ENCODE results near the gene NLRP3.
A peak's percentile ranks its signal among the peaks of the same experiment; 100 is the strongest.

The NLRP3 gene

GRCh38 chr1:247431643-247432042 lies 15.7 kb downstream of the NLRP3 start:
- no peak overlapping the region for H3K4me3 ChIP-seq (ENCODE audit: low read depth, low read length)
- no peaks in the 10 kb centered on the region for H3K9me3 ChIP-seq
- 0 out of 2 replicates have a peak, but pooled peaks have one; percentile 13 for TF ChIP-seq CTCF (IDR thresholded peaks at IDR 0.05; ENCODE audit: low read depth, low read length)
- no peaks in the 10 kb centered on the region for H3K4me1 ChIP-seq
- H3K27me3 ChIP-seq: peaks cover 30% of the 10 kb centered on the region
- no peaks in the 10 kb centered on the region for H3K36me3 ChIP-seq
- no peak for DNase-seq

GRCh38 chr1:247434005-247434404 lies 18.0 kb downstream of the NLRP3 start:
- Histone ChIP-seq H3K4me3 (ENCODE audit: low read depth, low read length) (no peak overlapping the region), H3K9me3 (no peaks in the 10 kb centered on the region), H3K4me1 (no peaks in the 10 kb centered on the region), H3K36me3 (no peaks in the 10 kb centered on the region), H3K27me3 (peaks cover 24% of the 10 kb centered on the region)
- TF ChIP-seq CTCF (IDR thresholded peaks at IDR 0.05; ENCODE audit: low read depth, low read length): no peak
- no peak for DNase-seq

GRCh38 chr1:247435030-247435758 lies 19.2 kb downstream of the NLRP3 start:
- Histone ChIP-seq H3K4me1 (no peaks in the 10 kb centered on the region), H3K27me3 (peaks cover 16% of the 10 kb centered on the region), H3K4me3 (ENCODE audit: low read depth, low read length) (no peak overlapping the region), H3K9me3 (no peaks in the 10 kb centered on the region), H3K36me3 (no peaks in the 10 kb centered on the region)
- no peak for DNase-seq
- TF ChIP-seq CTCF (IDR thresholded peaks at IDR 0.05; ENCODE audit: low read depth, low read length): no peak

GRCh38 chr1:247435759-247436147 lies 19.8 kb downstream of the NLRP3 start:
- Histone ChIP-seq H3K4me1 (no peaks in the 10 kb centered on the region), H3K9me3 (no peaks in the 10 kb centered on the region), H3K4me3 (ENCODE audit: low read depth, low read length) (no peak overlapping the region), H3K27me3 (peaks cover 15% of the 10 kb centered on the region), H3K36me3 (no peaks in the 10 kb centered on the region)
- no peak for TF ChIP-seq CTCF (IDR thresholded peaks at IDR 0.05; ENCODE audit: low read depth, low read length)
- no peak for DNase-seq

GRCh38 chr1:247437551-247438505 lies 21.9 kb downstream of the NLRP3 start:
- Histone ChIP-seq H3K4me3 (ENCODE audit: low read depth, low read length) (no peak overlapping the region), H3K9me3 (no peaks in the 10 kb centered on the region), H3K4me1 (no peaks in the 10 kb centered on the region), H3K36me3 (no peaks in the 10 kb centered on the region), H3K27me3 (peaks cover 15% of the 10 kb centered on the region)
- no peak for DNase-seq
- no peak for TF ChIP-seq CTCF (IDR thresholded peaks at IDR 0.05; ENCODE audit: low read depth, low read length)
